Left renal cortex interstitium (tissue), 4 donors: ENCODE data around the gene GNAO1. TPM values are rescaled to one million over a fixed set of nuclear protein-coding genes. Genes with fewer than 3 reads are reported as not detected.
A peak's percentile ranks its signal among the peaks of the same experiment; 100 is the strongest.

Experiments used
- DNase-seq, 4 donors: peaks; one replicate each; pipeline ENCODE4 v3.0.0-alpha.2; 2013; ENCODE audit warnings: low read depth in 4 of 4, low spot score in 2 of 4, missing footprints in 1 of 4
- polyA plus RNA-seq, 4 donors: library from polyadenylated mRNA; unstranded; fragments of 120-200 nt; gene quantifications; one replicate each; pipeline ENCODE4 v1.2.1, GENCODE V29; 2013; ENCODE audit not compliant: insufficient read length in 4 of 4

GNAO1 gene
- polyA plus RNA-seq, 4 donors = 5.3 to 6.5 (median 6.1) TPM

DNA sequence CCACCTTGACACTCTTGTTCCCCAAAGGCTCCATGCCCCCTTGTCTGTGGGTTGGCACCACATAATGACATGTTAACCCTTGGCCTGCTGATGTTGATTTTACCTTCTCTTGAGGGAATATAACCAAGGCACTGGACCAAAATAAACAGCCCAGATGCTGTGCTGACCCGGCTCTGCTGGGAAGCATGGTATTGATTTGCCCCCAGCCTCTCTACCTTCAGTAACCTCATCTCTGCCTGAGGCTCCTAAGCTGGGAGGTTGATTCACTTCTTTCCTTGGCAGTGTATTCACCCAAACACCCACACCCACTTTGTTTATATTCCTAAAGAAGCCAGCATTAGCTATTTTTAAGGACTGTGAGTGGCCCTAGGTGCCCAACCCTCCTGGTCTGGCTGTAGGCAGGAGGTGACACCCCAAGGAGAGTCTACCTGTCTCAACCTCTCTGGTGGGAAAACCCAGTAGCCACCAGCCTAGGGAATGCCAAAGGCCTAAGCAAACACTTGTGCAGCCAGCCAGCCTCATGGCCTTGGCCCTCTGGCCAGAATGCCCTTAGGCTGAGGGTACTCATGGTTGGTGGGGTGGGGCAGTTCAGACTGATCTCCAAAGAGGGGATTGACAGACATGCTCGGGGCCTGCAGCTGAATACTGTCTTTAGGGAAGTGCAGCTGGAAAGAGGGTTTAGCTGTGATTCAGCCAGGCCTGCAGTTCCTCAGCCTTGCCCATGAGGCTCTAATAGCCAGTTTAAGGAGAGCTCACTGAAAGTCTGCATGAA lies 42.7 kb downstream of the GNAO1 start:
- DNase-seq = no peak

DNA sequence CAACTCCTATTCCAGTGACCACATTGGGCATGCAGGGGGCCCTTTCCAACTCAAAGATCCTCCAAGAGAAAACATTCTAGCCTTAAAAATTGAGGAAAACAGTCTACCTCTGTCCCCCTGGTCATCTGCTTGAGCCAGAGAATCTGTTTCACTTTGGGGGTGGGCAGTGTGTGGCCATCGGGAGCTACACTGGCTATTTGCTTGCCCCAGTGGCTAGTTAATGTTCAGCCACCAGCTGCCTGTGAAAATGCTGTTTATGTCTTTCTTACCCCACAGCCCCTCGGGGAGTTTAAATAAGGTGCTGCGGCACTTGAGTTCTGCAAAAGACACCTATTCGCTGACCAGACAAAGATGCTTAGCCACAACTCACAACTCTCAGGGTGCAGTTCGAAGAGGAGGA lies 43.4 kb downstream of the GNAO1 start:
- DNase-seq = no peak

DNA sequence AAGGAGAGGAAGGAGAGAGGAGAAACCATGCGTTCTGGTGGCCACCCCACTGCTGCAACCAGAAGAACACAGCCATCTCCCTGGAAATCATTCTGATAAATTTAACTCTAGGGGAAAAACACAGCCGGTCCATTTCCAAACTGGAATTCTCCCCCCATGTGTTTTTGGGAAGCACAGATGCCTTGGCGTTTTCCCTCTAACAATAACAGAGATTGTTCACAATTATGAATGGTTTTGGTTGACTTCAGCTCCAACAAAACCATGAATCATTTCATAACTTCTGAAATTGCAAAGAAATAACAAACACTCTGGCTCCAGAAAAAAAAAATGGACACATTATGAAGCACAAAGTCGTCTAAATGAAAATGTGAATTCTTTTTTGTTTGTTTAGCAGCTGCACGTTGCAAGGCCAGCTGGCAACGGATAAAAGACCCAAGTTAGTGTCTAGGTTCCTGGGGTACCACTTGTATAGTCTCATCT lies 46.2 kb downstream of the GNAO1 start:
- DNase-seq = peak in 1 of 4 donors; percentile 34

DNA sequence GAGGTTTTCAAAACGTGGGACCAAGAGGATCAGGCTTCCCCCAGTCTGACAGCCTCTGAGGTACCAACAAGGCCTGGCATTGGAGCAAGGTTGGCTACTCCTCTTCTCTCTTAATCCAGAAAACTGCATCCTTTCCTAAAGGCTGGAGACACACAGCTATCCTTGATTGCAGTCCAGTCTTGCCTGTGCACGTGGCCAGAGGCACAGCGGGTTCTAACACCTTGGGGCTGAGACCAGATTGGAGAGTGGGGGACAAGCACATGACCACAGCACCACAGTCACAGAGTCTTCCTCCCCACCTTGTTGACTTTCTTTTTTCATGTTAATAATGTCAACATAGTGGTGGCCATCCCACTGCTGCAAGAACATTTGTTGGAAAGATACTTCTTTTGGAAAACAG lies 46.9 kb downstream of the GNAO1 start:
- no peak for DNase-seq

DNA sequence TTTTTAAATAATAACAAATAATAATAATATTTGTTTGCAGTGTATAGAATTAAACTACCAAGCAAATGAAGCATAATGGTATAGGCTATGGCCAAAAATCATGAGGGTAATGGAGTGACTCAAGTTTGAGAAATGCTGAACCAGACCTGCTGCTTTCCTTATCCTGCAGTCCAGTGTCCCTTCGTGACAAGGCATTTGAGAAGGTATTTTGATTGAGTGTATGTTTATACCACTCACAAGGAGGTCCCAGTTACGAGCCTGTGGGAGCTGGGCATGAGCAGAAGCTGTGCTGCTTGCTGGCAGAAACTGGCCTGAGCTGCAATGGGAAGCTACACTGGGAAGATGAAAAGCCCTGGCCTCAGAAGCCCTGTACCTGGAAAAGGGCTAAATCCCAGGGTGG lies 50.3 kb downstream of the GNAO1 start:
- DNase-seq = no peak

DNA sequence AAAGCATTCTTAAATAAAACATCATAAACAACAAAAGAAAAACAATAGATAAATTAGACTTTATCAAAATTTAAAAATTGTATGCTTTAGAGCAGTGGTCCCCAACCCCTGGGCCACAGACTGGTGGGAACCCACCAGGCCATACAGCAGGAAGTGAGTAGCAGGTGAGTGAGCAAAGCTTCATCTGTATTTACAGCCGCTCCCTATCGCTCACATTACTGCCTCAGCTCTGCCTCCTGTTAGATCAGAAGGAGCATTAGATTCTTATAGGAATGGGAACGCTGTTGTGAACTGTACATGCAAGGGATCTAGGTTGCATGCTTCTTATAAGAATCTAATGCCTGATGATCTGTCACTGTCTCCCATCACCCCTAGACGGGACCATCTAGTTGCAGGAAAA lies 51.5 kb downstream of the GNAO1 start:
- no peak for DNase-seq

DNA sequence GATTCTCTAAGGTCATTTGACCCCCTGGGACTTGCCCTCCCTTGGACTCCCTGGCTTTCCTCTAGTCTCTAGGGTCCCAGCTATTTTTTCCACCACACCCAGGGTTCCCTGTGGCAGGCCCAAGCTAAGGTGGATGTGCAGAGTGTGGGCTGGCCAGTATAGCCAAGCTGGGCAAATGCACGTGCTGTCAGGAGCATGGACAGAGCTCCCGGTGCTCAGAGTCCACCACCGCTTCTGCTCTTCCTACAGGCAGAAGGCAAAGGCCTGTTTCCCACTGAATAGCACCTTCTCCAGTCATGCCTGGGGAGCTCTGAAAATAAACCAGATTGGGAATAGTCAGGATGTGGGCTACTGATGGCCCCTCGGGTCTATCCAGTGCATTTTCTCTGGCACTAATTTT lies 53.3 kb downstream of the GNAO1 start:
- DNase-seq = no peak

DNA sequence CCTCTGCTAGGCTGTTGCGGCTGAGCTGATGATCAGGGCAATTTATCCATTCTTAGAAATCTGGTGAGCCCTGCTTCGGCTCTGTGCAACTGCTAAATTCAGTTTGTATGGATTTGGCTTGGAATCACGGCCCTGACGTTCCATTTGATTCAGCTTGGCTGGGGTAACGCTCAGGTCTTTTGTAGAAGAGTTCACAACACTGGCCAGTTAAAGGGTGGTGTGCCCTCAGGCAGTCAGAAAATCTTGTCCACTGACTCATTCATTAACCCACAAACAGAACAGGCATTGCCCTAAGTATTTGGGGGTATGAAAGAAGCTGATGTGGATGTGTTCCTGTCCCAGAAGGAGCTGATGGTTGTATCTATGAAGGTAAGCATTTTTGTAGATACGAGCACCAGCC lies 53.9 kb downstream of the GNAO1 start:
- DNase-seq = no peak

DNA sequence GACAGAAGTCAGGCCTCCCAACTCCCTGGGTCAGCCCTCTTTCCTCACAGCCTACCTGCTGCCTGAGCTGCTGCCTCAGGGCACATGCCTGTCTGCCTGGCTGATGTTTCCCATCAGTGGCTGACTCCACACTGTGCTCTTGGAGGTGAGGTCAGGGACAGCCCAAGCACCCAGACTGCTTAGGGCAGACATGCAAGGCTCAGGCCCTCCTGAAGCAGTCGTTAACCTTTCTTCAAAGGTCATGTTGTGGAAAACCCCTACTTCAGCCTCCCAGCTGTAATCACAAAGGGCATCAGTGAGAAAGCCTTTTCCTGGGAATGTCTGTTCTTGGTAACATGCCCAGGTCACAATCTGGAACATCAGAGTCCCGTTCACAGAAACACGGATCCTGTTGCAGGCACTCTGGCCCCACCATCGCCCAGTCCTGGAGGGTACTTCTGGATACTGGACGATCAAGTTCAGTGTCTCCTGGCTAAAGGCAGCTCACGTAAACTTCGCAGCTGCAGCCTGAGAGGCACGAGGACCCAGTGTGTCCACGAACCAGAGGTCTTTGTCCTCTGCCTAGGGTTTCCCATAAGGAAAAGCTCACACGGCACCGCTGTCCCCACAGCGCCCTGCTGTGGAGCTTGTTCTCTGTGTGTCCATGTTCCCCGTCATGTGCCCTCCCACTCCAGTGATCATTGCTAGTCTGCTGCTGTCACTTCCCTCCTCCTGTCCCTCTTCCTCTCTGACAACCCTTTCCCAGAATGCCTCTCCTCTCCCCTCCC lies 54.9 kb downstream of the GNAO1 start:
- no peak for DNase-seq

DNA sequence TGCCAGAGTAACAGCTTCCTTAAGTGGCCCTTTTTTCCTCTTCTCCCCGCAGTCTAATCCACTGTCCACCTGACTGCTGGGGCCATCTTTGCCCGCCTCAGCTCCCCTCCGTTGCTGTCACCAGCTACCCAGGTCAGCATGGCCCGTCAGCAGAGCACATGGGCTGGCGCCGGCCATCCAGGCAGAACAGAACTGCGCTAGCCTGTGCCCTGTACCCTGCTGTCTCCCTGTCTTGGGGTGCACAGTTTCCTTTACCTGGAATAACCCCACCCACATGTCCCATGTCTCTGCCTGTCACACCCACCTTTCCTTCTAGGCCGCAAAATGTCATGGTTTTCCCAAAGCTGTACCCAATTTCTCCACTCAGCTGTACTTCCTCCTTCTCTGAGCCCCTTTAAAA lies 55.7 kb downstream of the GNAO1 start:
- DNase-seq = no peak

DNA sequence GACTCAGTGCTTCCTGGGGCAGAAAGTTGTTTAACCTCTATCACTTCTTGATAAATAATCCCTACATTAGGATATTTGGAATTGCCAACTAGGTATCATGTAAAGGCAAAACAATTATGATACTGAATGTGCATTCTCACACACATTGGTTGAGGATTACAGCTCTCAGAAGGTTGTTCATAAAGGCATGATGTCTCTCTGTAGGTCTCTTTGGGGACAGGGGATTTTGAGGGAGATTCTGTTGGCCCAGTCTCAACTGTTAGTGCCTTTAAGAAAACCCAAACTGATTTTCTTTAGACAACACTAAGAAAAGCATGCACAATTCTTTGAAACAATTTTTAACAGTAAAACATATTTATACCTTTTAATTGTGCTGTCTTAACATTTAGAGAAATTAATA lies 56.5 kb downstream of the GNAO1 start:
- no peak for DNase-seq

DNA sequence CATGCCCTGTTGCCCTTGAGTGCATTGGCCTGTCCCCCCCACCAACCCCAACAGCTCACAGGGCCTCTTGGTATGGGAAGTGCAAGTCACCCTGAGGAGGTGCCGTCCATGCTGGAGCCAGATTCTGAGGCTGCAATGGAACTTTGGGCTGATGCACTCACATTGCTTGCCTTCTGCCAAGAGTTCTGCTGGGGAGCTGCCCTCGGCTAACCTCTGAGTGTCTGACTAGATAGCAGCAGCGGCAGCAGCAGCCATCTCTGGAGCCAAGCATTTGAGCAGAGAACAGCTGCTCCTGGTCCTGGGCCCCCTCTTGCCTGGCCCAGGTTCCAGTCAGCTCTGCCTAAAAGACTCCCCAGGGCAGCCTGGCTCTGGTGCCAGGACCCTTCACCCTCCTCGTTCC lies 61.5 kb downstream of the GNAO1 start:
- DNase-seq = no peak

DNA sequence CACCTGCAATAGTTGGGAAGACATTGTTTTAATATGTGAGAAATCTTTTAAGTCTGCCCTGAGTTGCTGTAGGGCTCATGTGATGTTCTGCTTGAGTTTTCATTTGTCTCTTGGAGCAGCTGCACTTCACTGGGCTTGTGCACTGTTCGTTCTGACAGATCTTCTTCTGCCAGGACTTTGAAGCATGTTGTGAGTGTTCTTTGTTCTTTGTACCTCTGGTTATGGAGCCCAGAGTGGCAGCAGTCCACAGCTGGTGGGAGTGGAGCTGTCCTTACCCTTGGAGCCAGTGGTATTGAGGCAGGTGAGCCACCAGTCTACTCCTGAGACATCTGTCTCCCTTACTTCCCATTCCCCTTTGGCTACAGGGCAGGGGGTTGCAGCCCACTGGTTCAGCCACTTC lies 64.6 kb downstream of the GNAO1 start:
- no peak for DNase-seq

DNA sequence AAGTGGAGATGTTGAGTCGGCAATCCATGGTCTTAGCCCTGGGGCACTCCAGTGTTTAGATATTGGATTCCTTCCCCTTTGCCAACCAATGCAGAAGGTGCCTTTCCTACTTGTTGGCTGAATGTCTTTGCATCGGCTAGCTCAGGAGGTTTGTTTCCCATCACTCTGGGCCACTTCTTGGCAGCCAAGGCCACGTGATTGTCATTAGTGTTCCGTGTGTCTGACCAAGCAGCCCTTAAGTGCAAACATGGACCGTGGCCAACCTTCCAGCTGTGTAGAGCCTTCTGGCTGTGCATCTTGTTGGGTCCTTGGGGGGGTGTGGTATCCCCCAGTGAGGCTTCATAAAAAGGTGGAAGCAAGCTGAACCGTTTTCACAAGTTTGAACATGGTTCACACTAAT lies 66.0 kb downstream of the GNAO1 start:
- no peak for DNase-seq

DNA sequence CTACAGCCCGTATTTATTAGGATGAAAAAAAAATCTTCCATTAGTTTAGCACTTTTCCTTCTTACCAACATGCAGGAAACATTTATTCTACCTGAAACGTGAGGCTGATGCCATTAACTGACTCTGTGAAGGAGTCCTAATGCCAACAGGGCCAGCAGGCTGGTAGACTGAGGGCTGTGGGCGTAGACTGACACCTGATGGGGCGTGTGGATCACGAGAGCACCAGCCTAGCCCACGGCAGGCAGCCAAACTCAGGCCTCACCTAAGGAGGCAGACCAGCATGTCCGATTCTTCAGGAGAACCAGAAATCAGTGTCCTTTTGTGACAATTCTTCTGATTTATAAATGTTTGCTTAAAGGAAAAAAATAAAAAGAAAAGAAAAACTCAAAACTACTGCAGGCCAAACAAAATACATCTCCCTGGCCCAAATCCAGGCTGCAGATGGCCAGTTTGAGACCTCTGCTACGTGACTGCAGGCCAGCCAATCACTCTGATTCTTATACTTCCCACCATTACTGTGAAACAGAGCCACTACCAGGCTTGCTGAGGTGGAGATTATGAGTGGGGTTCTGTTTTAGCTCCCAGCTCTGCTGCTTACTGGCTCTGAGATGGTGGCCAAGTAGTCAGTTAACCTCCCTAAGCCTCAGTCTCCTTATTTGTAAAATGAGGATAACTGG lies 66.5 kb downstream of the GNAO1 start:
- no peak for DNase-seq

DNA sequence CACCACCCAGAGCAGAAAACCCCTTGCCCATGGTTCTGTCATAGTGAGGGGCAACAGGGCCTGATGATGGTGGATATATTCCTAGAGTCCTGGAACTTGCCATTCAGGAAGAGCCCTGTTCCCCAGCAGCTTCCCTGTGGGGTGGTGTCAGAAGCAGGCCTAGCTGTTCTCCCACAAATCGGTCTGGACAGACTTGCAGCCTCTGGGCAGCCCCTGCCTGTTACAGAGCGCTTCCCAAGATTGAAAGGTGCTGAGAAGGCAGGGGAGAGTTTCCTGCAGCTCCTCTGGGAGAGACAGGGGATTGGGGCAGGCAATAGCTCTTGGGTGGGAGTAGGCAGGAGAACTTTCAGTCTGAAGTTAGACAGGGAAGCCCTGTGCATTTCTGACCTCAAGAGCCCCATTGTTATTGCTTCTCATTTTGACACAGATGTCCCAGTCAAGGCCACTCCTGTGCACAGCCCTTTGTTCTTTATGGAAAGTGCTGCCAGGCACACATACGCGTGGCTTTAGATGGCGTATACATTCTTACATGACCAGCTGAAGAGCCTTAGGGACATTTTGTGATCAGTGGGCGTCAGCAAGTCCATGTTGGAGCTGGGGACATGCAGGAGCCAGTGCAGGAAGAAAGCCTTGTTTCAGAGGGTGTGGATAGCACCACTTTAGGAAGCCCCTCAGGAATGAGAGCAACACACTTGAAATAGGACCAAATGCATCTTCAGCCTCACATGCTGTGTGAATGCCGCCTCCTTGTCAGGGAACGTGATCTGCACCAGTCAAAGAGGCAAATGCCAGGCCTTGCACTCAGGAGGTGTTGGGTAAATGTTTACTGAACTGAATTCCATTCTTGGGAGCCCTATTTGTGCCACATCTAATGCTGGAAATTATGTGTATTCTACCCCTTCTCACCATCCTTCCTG lies 67.5 kb downstream of the GNAO1 start:
- DNase-seq = no peak

DNA sequence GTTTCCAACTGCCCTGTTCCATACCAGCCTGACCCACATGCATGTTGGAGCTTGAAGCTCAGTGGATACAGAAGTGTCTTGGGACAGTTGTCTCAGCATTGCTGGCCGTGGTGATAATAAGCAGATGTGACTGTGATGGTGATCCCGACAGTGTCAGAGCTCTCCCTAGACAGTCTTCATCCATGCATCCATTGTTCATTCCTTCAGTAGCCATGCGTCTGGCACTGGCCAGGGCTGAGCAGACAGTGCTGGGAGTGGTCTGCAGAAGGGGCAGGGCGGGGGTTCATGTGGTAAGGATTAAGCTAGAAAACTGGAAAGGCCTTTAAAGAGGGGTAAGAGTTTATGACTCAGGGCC lies 68.1 kb downstream of the GNAO1 start:
- DNase-seq = no peak

DNA sequence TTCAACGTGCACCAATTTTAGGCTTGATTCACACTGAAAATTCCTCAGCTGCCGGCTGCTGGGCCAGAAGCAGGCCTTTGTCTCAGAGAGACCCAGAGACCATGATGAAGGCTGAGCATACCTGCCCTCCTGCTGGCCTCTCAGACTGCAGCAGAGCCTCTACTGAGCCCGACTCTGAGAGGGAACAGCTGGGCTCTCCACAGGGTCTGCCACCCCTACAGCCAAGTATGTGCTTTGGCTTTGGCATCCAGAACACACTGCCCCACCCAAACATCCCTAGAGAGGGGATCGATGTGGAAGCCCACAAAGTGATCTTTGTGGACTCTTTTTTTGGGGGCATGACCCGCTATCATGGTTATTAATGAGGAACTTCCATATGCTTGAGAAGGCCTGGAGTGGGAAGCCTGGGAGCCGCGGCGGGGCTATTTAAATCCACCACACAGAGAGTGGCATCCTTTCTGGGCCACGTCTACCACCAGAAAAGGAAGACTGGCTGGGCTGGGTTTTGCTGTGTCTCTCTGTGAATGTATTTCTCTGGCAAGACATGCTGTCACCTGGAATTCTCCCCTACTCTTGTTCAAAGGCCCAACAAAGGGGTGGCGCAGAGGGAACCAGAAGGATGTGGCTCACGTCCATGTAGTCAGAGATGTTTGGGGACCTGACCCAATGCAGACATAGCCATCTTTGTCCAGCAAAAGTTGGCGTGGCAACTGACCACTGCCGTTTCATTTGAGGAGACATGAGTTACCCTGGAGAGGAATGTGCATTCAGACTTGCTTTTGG lies 69.3 kb downstream of the GNAO1 start:
- no peak for DNase-seq

DNA sequence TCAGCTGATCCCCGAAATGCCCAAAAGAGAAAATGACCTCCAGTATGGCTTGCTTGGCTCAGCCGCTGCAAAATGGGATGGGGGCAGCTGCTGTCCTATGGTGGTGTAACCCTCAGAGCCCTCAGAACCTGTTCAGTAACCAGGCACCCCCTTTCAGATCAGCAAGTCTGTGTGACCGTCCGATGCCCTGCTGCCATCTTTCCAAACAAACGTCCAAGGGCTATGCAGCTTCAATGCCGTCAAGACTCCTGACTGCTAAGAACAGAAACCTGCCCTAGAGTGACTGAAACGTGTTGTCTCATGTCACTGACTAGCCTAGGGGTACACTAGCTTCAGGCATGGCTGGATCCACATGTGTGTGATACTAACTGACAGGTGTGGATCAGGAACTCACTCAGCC lies 70.4 kb downstream of the GNAO1 start:
- DNase-seq = no peak

DNA sequence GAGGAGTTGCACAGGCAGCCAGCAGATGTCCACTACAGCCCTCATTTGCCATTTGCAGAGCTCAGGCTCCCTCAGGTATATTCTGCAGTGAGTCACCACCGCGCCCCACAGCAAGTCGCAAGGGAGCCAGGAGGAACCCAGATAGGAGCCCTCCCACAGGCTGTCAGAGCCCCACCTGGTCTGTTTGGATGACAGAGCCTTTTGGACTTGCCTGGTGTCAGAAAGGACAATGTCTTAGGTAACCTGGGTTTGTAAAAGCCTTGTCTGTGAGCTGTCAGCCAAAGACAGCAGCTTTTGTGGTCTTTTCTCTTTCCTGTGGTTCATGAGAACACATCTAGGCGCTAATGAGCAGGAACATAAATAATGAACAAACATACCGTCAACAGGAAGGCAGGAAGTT lies 70.9 kb downstream of the GNAO1 start:
- DNase-seq = no peak
